Testis (tissue), 2 donors: ENCODE results near the gene CACNA1C.

ENCODE experiments used
- CTCF ChIP-seq, 3 experiments: fragments of 450-650 bp in 2 of 3; fragments of 200-600 bp in 1 of 3; sonication (generic) in 1 of 3; IDR thresholded peaks; one replicate each; pipeline ENCODE4 v1.5.1; 2016 to 2019; ENCODE audit warnings: antibody characterized with exemption in 3 of 3, mild to moderate bottlenecking in 2 of 3, moderate library complexity in 1 of 3
- POLR2A ChIP-seq: fragments of 450-650 bp; IDR thresholded peaks from one replicate; pipeline ENCODE4 v1.6.1; 2017; ENCODE audit warnings: antibody characterized with exemption, mild to moderate bottlenecking, moderate library complexity

GRCh38 chr12:2628401-2628800 is 575.6 kb downstream of the CACNA1C start:
- no peak for TF ChIP-seq CTCF (IDR thresholded peaks at IDR 0.05)
- TF ChIP-seq POLR2A, result no peak
